Mucosa of descending colon (tissue), 3 donors: ENCODE data around the gene KIF12. TPM values are rescaled to one million over a fixed set of nuclear protein-coding genes. Genes with fewer than 3 reads are reported as not detected.
"Not testable (repeated sequence)": the region's sequence is repeated elsewhere in the genome, so short reads cannot be mapped to it uniquely, and the experiment has no call there.

ENCODE experiments used
- ATAC-seq: fragments of 200-7000 bp; cut with Tn5 transposase; one replicate; pipeline ENCODE4 v1.9.1; 2020; ENCODE audit warnings: mild to moderate bottlenecking, moderate library complexity
- DNase-seq, 3 donors: peaks; one replicate each; pipeline ENCODE4 v3.0.0-alpha.2; 2020
- H3K36me3 ChIP-seq: fragments of 200-600 bp; one replicate; pipeline ENCODE4 v1.8.0; 2021; ENCODE audit warnings: low read depth, mild to moderate bottlenecking
- H3K4me1 ChIP-seq: fragments of 200-600 bp; one replicate; pipeline ENCODE4 v1.8.0; 2021; ENCODE audit warnings: low read depth, mild to moderate bottlenecking
- H3K4me3 ChIP-seq: fragments of 200-600 bp; one replicate; pipeline ENCODE4 v1.8.0; 2021; ENCODE audit warnings: mild to moderate bottlenecking
- H3K9me3 ChIP-seq: fragments of 200-600 bp; one replicate; pipeline ENCODE4 v1.8.0; 2021; ENCODE audit warnings: mild to moderate bottlenecking
- intact Hi-C, 2 donors: fragments of 100-400 bp; cut with DNase I in 1 of 2; cut with micrococcal nuclease in 1 of 2; formaldehyde crosslinking; loops; one replicate each; pipeline versions ENCODE4 v1.11.0 to v1.11.1; 2022; cut with DNase I, micrococcal nuclease
- total RNA-seq, 3 donors: library from RNA; stranded (reverse); fragmentation: NEBNext Ultra II Directional in 2 of 3; extraction: Animal tissue kit (Norgen Biotek cat#: 25700) in 2 of 3; gene quantifications; one replicate each; pipeline versions ENCODE4 v1.2.1 to v1.2.4, GENCODE V29; 2021 to 2023
- TF ChIP-seq, protein P1 (sequence below): fragments of 200-600 bp; IDR thresholded peaks from one replicate; pipeline ENCODE4 v1.8.0; 2022; ENCODE audit warnings: antibody characterized with exemption, mild to moderate bottlenecking
- donor health status: DM: no; HTN: no; CAD: no; lungs with moderate emphysema.
- donor health status: DM: no; HTN: no; CAD: no.
- donor health status: DM: no; HTN: yes; CAD: no.

The KIF12 gene
- total RNA-seq, 3 donors from 2014 or later, result 12.3 to 36.9 (median 13.6) TPM

DNA sequence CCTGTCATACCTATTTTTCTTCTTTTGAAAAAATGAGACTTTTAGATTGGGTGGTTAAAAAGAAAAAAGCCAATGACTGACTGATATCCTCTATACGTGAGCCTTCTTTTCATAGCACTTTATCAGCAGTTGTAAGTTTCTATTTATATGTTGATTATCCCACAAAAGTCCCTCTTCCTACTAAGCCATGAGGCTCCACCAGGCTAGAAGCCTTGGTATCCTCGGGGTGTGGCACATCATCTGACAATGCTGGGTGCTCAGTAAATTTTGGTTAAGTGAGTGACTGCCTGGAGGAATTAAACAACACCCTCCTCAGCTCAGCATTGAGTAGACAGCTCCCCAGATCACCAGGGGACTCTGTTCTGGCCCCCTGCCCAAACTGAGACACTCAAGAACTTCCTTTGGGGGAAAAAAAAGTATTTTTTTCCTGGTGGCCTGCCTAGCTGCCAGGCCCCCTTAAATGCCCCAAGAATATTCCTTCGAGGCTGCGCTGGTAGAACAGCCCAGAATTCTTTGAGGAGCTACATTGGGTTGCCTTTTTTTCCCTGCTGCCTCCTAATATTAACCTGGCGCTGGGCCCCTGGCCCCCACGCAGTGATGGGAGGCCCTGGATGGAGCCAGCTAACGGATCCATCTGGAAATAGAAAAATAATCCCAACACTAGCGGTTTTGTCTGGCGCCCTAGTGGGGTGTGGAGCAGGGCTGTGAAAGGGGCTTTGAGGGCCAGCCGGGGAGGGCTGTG, 32.9 kb upstream of the KIF12 start:
- H3K9me3 ChIP-seq, result no peaks in the 10 kb centered on the region
- H3K36me3 ChIP-seq, result no peaks in the 10 kb centered on the region
- intact Hi-C loops, result no loop called here
- no peak overlapping the region for H3K4me3 ChIP-seq
- no peaks in the 10 kb centered on the region for H3K4me1 ChIP-seq
- TF ChIP-seq, protein P1, sequence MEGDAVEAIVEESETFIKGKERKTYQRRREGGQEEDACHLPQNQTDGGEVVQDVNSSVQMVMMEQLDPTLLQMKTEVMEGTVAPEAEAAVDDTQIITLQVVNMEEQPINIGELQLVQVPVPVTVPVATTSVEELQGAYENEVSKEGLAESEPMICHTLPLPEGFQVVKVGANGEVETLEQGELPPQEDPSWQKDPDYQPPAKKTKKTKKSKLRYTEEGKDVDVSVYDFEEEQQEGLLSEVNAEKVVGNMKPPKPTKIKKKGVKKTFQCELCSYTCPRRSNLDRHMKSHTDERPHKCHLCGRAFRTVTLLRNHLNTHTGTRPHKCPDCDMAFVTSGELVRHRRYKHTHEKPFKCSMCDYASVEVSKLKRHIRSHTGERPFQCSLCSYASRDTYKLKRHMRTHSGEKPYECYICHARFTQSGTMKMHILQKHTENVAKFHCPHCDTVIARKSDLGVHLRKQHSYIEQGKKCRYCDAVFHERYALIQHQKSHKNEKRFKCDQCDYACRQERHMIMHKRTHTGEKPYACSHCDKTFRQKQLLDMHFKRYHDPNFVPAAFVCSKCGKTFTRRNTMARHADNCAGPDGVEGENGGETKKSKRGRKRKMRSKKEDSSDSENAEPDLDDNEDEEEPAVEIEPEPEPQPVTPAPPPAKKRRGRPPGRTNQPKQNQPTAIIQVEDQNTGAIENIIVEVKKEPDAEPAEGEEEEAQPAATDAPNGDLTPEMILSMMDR, result no peak
- ATAC-seq (no peak), DNase-seq (no peak)

DNA sequence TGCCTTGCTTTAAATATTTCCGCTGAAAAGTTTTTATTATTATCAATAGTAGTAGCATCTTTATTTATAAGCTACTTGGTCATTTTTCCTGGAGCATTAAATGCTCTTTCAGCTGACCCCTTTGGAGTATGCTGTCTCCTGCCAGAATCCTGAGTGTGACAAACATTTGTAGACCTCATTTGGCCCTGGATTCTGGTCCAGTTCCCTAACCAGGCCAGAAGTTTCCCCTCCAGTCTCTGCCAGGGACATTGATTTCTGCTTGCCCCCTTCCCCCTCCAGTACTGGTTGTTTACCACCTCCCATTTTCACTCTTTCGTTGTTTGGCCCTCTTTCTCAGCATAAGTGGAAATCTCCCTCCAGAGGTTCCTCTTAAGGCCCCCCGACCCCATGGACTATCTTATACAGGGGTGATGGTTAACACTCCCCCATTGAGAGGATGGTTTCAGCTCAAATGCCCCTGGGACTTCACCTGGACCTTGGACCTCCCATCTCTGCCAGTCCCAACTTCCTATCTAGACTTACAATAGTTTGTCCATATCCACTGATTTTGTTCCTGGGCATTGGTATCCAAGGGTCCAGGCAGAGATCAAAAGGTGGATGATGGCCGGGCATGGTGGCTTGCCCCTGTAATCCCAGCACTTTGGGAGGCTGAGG, 31.7 kb upstream of the KIF12 start:
- no peaks in the 10 kb centered on the region for H3K4me1 ChIP-seq
- TF ChIP-seq, protein P1, result no peak
- H3K4me3 ChIP-seq, result no peak overlapping the region
- DNase-seq (no peak), ATAC-seq (no peak)
- no peaks in the 10 kb centered on the region for H3K36me3 ChIP-seq
- intact Hi-C loops, result no loop called here
- H3K9me3 ChIP-seq, result no peaks in the 10 kb centered on the region

DNA sequence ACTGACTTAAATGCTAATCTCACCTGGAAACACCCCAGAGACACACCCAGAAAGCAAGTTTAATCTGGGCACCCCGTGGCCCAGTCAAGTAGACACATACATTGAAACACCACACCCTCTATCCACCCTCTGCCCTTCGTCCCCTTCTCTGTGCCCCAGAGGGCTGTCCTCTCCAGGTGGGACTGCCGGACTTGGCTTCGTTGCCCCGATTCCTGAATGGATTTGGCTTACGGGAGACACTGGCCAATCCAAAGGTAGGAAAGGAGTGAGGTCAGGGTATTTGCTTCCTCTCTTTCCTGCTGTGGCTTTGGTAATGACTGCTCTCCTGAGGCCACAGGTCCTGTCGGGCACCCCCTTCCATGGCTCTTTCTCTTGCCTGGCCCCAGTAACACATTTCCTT, 31.0 kb upstream of the KIF12 start:
- Histone ChIP-seq H3K9me3 (no peaks in the 10 kb centered on the region), H3K36me3 (no peaks in the 10 kb centered on the region), H3K4me1 (no peaks in the 10 kb centered on the region), H3K4me3 (no peak overlapping the region)
- ATAC-seq (no peak), DNase-seq (no peak)
- TF ChIP-seq, protein P1, result no peak
- intact Hi-C loops, result no loop called here

GRCh38 chr9:114128759-114129158, 29.7 kb upstream of the KIF12 start:
- DNase-seq, ATAC-seq, H3K4me3 ChIP-seq, intact Hi-C loops, H3K36me3 ChIP-seq, H3K4me1 ChIP-seq, H3K9me3 ChIP-seq: not testable (repeated sequence)

DNA sequence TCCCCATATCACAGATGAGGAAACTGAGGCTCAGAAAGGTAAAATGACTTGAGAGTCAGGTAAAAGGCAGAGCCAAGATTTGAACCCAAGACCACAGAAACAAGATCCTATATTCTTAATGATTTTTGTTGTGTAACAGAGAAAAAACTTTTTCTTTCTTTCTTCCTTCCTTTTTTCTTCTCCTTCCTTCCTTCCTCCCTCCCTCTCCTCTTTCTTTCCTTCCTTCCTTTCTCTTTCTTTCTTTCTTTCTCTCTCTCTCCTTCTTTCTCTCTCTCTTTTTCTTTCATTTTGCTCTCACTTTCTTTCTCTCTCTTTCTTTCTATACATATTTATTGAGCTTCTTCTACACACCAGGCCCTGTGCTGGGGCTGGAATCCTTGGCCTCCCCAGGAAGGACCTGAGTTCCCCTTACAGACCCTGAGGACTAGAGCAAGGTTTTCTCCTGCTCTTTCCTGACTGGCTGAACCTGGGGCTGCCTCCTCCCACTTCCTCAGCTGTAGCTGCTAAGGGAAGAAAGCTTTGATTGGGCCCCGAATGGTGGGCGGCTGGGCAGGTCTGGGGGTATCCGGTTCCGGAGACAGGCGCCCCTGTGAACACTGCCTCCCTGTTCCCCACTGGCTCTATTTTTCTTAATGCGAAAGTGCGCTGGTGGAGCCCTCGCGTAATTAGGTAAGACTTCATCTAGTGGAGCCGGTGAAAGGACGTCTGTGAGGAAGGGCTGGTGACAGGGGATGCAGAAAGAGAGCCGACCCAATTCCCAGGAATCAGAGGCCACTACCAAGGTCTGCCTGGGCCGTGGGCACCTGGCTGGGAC, 27.4 kb upstream of the KIF12 start:
- Histone ChIP-seq H3K4me3 (no peak overlapping the region), H3K4me1 (no peaks in the 10 kb centered on the region), H3K9me3 (no peaks in the 10 kb centered on the region), H3K36me3 (no peaks in the 10 kb centered on the region)
- ATAC-seq (no peak), DNase-seq (no peak)
- TF ChIP-seq, protein P1, result no peak
- intact Hi-C loops, result no loop called here
